Brain microvascular endothelial cell (primary cell): ENCODE measurements around the gene MYRF.

Source experiments
- DNase-seq: peaks from one replicate; pipeline ENCODE4 v3.0.0-alpha.2; 2020
- H3K27ac ChIP-seq: fragments of 250-450 bp; sonication (Bioruptor Pico); 2 replicates; pipeline ENCODE4 v1.5.1; 2020; ENCODE audit warnings: mild to moderate bottlenecking, moderate library complexity
- H3K27me3 ChIP-seq: fragments of 250-450 bp; sonication (Bioruptor Pico); replicated peaks from 2 replicates; pipeline ENCODE4 v1.5.1; 2020; ENCODE audit warnings: mild to moderate bottlenecking
- H3K36me3 ChIP-seq: fragments of 250-450 bp; sonication (Bioruptor Pico); replicated peaks from 2 replicates; pipeline ENCODE4 v1.5.1; 2020; ENCODE audit warnings: mild to moderate bottlenecking
- H3K4me3 ChIP-seq: 2 replicates; pipeline ENCODE4 v1.5.1; 2011; ENCODE audit warnings: low read depth, mild to moderate bottlenecking, control low read depth, low read length, moderate library complexity
- CTCF ChIP-seq: IDR thresholded peaks from 2 replicates; pipeline ENCODE4 v1.5.1; 2011; ENCODE audit warnings: low read depth, mild to moderate bottlenecking, moderate library complexity, low read length, control low read depth, inconsistent platforms; ENCODE audit errors: missing control alignments
- in situ Hi-C: cut with HindIII; loops from 2 replicates; pipeline ENCODE4 v1.10.0; 2017; ENCODE audit warnings: low sequenced_read_pairs, low pct_ligation_motif_present

The MYRF gene

DNA sequence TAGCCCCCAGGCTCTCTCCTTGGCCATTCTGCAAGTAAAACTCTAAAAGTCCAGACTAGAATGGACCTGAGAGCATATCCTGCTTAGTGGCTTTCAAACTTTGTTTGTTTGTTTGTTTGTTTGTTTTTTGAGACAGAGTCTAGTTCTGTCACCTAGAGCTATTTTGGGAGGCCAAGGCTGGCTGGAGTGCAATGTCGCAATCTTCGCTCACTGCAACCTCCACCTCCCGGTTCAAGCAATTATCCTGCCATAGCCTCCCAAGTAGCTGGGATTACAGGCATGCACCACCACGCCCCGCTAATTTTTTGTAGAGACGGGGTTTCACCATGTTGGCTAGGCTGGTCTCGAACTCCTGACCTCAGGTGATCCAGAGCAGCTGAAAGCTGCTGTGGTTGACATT, 43.3 kb upstream of the MYRF start:
- no peak for DNase-seq
- no peak for TF ChIP-seq CTCF
- no peaks in the 10 kb centered on the region for H3K36me3 ChIP-seq
- H3K27ac ChIP-seq = no peak overlapping the region
- H3K4me3 ChIP-seq = no peak overlapping the region
- no peaks in the 10 kb centered on the region for H3K27me3 ChIP-seq
- in situ Hi-C loops = no loop called here

DNA sequence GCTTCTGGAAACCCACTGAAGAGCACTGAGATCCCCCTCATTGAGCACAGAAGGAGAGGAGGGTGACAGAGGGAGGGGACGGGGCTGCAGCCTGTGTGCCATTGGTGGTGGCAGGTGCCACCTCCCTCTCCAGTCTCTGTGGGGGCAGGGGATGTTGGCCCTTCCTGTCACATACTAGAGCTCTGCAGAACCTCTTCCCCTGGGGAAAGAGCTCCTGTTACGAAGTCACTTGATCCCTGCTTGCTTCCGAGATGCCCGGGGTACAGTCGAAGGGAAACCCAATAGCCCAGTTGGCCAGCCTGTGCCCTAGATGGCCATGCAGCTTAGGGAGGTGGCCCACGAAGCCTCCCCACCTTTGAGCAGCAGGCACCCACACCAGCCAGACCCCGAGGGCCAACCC, 42.9 kb upstream of the MYRF start:
- Histone ChIP-seq H3K27ac (no peak overlapping the region), H3K4me3 (no peak overlapping the region), H3K36me3 (no peaks in the 10 kb centered on the region), H3K27me3 (no peaks in the 10 kb centered on the region)
- in situ Hi-C loops = no loop called here
- no peak for TF ChIP-seq CTCF
- DNase-seq = no peak

GRCh38 chr11:61710019-61710418, 42.4 kb upstream of the MYRF start:
- H3K36me3 ChIP-seq = no peaks in the 10 kb centered on the region
- no peak for TF ChIP-seq CTCF
- in situ Hi-C loops = no loop called here
- no peak for DNase-seq
- no peaks in the 10 kb centered on the region for H3K27me3 ChIP-seq
- H3K27ac ChIP-seq = no peak overlapping the region
- no peak overlapping the region for H3K4me3 ChIP-seq

DNA sequence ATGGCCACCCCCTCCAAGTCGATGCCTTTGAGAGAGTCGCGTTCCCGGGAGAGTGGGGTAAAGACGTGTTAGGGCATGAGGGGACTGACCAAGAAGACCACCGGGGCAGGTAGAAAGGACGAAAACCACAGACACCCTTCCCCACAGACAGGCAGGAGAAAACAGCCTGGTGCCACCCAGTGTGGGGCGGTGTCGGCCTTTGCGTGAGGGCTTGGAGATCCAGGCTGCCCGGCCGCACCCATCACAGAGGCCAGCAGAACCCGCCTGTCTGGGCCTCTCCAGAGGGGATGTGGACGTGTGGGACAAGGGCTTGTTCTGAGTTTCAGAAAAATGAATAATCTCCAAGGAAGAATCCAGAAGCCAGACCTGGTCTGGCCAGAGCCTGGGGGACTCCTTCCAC, 41.4 kb upstream of the MYRF start:
- no peak for TF ChIP-seq CTCF
- Histone ChIP-seq H3K27me3 (no peaks in the 10 kb centered on the region), H3K36me3 (no peaks in the 10 kb centered on the region), H3K27ac (no peak overlapping the region), H3K4me3 (no peak overlapping the region)
- DNase-seq = no peak
- in situ Hi-C loops = no loop called here

DNA sequence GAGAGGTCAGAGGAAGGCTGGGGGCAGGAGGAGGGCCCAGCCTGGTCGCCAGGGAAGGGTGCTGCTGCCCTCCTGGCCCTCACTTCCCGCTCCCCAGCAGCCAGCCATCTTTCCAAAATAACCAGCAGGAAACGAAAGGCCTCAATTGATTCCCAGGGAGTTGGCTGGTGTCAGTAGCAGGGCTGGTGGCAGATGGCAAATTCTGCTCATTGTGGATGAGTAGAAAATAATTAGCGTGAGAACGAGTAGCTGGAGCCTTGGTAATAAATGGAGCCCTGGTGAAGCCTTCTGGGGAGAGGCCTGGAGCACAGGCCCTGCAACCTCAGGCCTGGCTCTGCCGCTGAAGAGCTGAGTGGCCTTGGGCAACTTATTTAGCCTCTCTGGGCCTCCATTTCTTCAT, 40.9 kb upstream of the MYRF start:
- Histone ChIP-seq H3K4me3 (no peak overlapping the region), H3K27ac (no peak overlapping the region), H3K27me3 (no peaks in the 10 kb centered on the region), H3K36me3 (no peaks in the 10 kb centered on the region)
- DNase-seq = no peak
- in situ Hi-C loops = no loop called here
- TF ChIP-seq CTCF = no peak

- Histone ChIP-seq H3K4me3 (no peak overlapping the region), H3K36me3 (no peaks in the 10 kb centered on the region), H3K27me3 (no peaks in the 10 kb centered on the region), H3K27ac (no peak overlapping the region)
- no peak for DNase-seq
- no peak for TF ChIP-seq CTCF
- in situ Hi-C loops = no loop called here
Observed at GRCh38 chr11:61712314-61712713, 40.1 kb upstream of the MYRF start.
